Esophagus squamous epithelium (tissue), 5 donors: Measurements from ENCODE around the gene TFF2. TPM values are rescaled to one million over a fixed set of nuclear protein-coding genes. Genes with fewer than 3 reads are reported as not detected.

ENCODE experiments used
- DNase-seq: peaks from one replicate; lab custom pipeline; 2025; lab: John Stamatoyannopoulos, UW
- H3K27ac ChIP-seq, 4 donors: fragments of 200-600 bp; sonication (generic); one replicate each; pipeline ENCODE4 v1.5.1; 2016 to 2019; ENCODE audit warnings: mild to moderate bottlenecking in 1 of 4
- H3K27me3 ChIP-seq, 4 donors: fragments of 200-600 bp; sonication (generic); 1 replicate in 3 of 4; 2 replicates in 1 of 4; pipeline versions ENCODE4 v1.5.1 to v1.6.0; 2017 to 2021; ENCODE audit warnings: antibody characterized with exemption in 1 of 4
- H3K36me3 ChIP-seq, 3 donors: fragments of 200-600 bp; sonication (generic); one replicate each; pipeline ENCODE4 v1.5.1; 2016 to 2019
- H3K4me1 ChIP-seq, 3 donors: fragments of 200-600 bp; sonication (generic); one replicate each; pipeline ENCODE4 v1.5.1; 2017 to 2019
- H3K4me3 ChIP-seq, 4 donors: fragments of 200-600 bp; sonication (generic); 1 replicate in 3 of 4; 2 replicates in 1 of 4; pipeline ENCODE4 v1.5.1; 2016 to 2019; ENCODE audit warnings: mild to moderate bottlenecking in 2 of 4, moderate library complexity in 1 of 4
- H3K9me3 ChIP-seq, 3 donors: fragments of 200-600 bp; sonication (generic); one replicate each; pipeline ENCODE4 v1.5.1; 2016 to 2019
- POLR2A ChIP-seq, 4 donors: fragments of 450-650 bp; IDR thresholded peaks; one replicate each; pipeline ENCODE4 v1.6.1; 2017; ENCODE audit warnings: antibody characterized with exemption in 4 of 4, mild to moderate bottlenecking in 4 of 4, moderate library complexity in 3 of 4
- WGBS, 2 donors: methylation state at CpG; one replicate each; pipeline ENCODE4 v1.1.5; 2018; 5-methylcytosine and 5-hydroxymethylcytosine counted together
- intact Hi-C: fragments of 100-400 bp; cut with DNase I; formaldehyde crosslinking; loops from one replicate; pipeline ENCODE4 v1.15.0; 2022
- total RNA-seq, 4 donors: library from RNA; depleted of rRNA; stranded (reverse); fragments of >200 nt; gene quantifications; one replicate each; pipeline ENCODE4 v1.1.0, GENCODE V29; 2016
- TF ChIP-seq, protein P1 (sequence below), 6 experiments: fragments of 450-650 bp in 4 of 6; fragments of 200-600 bp in 2 of 6; sonication (generic) in 2 of 6; IDR thresholded peaks; one replicate each; pipeline ENCODE4 v1.5.1; 2016 to 2019; ENCODE audit warnings: antibody characterized with exemption in 6 of 6, mild to moderate bottlenecking in 4 of 6, moderate library complexity in 4 of 6
- donor health status: DM: yes; HTN: yes; CAD: no.

The TFF2 gene
- total RNA-seq, 4 donors from 2014 or later = 1.7 TPM; not detected in 3

DNA sequence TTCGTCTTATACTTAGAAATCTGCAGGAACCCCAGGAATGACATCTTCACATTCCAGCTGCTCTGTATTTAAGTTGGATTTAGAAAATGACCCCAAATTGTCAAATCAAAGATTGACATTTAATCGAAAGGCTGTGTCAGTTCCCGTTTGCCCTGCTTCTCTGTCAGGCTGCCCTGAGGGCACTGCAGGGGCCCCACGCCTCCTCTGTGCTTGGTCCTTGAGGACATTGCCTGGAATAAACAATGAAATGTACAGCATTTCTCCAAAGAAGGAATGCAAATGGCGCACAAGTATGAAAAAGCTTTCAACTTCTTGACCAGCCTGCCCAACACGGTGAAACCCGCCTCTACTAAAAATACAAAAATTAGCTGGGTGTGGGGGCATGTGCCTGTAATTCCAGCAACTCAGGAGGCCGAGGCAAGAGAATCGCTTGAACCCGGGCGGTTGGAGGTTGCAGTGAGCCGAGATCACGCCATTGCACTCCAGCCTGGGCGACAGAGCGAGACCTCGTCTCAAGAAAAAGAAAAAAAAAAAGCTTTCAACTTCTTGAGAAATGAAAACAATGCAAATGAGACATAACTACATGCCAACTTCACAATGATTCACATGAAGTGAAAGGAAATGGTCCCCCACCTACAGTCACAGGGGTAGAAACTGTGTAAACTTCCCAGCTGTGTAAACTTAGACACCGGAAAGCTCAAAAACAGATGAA lies 42.1 kb upstream of the TFF2 start:
- Histone ChIP-seq H3K27ac (no peak overlapping the region), H3K4me3 (no peak overlapping the region), H3K27me3 (peaks cover 0 to 53% (median 0%) of the 10 kb centered on the region in 4 donors), H3K36me3 (no peaks in the 10 kb centered on the region), H3K4me1 (no peaks in the 10 kb centered on the region), H3K9me3 (no peaks in the 10 kb centered on the region)
- WGBS, 2 donors = 66 to 68% methylated on average over 17 of the region's 17 CpGs
- no peak for DNase-seq
- intact Hi-C loops = no loop called here
- TF ChIP-seq POLR2A (IDR thresholded peaks at IDR 0.05) = no peak
- TF ChIP-seq, protein P1, sequence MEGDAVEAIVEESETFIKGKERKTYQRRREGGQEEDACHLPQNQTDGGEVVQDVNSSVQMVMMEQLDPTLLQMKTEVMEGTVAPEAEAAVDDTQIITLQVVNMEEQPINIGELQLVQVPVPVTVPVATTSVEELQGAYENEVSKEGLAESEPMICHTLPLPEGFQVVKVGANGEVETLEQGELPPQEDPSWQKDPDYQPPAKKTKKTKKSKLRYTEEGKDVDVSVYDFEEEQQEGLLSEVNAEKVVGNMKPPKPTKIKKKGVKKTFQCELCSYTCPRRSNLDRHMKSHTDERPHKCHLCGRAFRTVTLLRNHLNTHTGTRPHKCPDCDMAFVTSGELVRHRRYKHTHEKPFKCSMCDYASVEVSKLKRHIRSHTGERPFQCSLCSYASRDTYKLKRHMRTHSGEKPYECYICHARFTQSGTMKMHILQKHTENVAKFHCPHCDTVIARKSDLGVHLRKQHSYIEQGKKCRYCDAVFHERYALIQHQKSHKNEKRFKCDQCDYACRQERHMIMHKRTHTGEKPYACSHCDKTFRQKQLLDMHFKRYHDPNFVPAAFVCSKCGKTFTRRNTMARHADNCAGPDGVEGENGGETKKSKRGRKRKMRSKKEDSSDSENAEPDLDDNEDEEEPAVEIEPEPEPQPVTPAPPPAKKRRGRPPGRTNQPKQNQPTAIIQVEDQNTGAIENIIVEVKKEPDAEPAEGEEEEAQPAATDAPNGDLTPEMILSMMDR (IDR thresholded peaks at IDR 0.05) = no peak

DNA sequence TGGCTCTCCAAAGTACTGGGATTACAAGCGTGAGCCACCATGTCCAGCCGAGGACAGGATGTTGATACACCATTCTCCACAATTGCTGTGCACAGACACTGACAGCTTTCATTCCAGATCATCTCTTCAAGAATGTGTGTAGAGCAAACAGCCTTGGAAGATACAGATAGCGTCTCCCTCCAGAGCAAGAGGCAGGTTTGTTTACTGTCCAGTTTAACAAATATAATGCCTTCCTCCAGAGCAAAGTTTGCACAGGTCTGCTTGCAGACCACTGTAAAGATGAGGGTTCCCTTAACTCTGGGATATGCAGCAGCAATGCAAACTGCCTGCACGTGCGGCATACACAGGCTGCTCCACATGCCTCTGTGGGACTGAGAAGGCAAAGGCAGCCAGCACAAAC lies 40.5 kb upstream of the TFF2 start:
- DNase-seq = no peak
- TF ChIP-seq, protein P1 (IDR thresholded peaks at IDR 0.05) = no peak
- TF ChIP-seq POLR2A (IDR thresholded peaks at IDR 0.05) = no peak
- 83 to 95% methylated on average over 3 to 4 of the region's 5 CpGs for WGBS, 2 donors
- Histone ChIP-seq H3K27me3 (peaks cover 0 to 58% (median 0%) of the 10 kb centered on the region in 4 donors), H3K9me3 (no peaks in the 10 kb centered on the region), H3K4me1 (no peaks in the 10 kb centered on the region), H3K36me3 (no peaks in the 10 kb centered on the region), H3K4me3 (no peak overlapping the region), H3K27ac (no peak overlapping the region)
- intact Hi-C loops = no loop called here

DNA sequence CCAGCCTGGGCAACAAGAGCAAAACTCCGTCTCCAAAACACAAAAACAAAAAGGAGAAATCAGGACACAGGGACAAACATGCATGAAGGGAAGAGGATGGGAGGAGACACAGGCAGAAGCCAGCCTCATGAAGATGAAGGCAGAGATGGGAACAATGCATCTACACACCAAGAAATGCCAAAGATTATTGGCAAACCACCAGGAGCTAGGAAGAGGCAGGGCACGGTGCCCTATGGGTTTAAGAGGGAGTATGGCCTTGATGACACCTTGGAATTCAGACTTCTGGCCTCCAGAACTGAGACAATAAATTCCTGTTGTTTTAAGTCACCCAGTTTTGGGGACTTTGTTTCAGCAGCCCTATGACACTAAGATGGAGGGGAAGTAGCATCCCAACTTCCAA lies 39.9 kb upstream of the TFF2 start:
- WGBS, 2 donors = 60 to 71% methylated on average over 2 of the region's 2 CpGs
- H3K27ac ChIP-seq = no peak overlapping the region
- TF ChIP-seq, protein P1 (IDR thresholded peaks at IDR 0.05) = no peak
- no peak for TF ChIP-seq POLR2A (IDR thresholded peaks at IDR 0.05)
- no peaks in the 10 kb centered on the region for H3K36me3 ChIP-seq
- H3K4me1 ChIP-seq = no peaks in the 10 kb centered on the region
- DNase-seq = no peak
- H3K27me3 ChIP-seq = peaks cover 0 to 61% (median 0%) of the 10 kb centered on the region in 4 donors
- no peak overlapping the region for H3K4me3 ChIP-seq
- intact Hi-C loops = no loop called here
- no peaks in the 10 kb centered on the region for H3K9me3 ChIP-seq

DNA sequence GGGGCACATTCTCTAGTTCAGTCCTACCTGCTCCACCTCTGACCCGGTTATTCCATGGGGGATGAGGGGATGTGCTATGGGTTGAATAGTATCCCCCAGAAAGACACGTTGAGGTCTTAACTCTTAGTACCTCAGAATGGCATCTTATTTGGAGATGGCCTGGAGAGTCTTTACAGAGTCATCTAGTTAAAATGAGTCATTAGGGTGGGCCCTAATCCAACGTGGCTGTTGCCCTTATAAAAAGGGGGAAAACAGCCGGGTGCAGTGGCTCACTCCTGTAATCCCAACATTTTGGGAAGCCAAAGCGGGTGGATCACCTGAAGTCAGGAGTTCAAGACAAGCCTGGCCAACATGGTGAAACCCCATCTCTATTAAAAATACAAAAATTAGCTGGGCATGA lies 39.4 kb upstream of the TFF2 start:
- H3K27me3 ChIP-seq = peaks cover 0 to 66% (median 0%) of the 10 kb centered on the region in 4 donors
- WGBS, 2 donors = 41 to 65% methylated on average over 2 to 5 of the region's 5 CpGs
- TF ChIP-seq POLR2A (IDR thresholded peaks at IDR 0.05) = no peak
- TF ChIP-seq, protein P1 (IDR thresholded peaks at IDR 0.05) = no peak
- H3K9me3 ChIP-seq = no peaks in the 10 kb centered on the region
- DNase-seq = no peak
- no peaks in the 10 kb centered on the region for H3K4me1 ChIP-seq
- intact Hi-C loops = no loop called here
- no peak overlapping the region for H3K27ac ChIP-seq
- no peaks in the 10 kb centered on the region for H3K36me3 ChIP-seq
- H3K4me3 ChIP-seq = no peak overlapping the region

DNA sequence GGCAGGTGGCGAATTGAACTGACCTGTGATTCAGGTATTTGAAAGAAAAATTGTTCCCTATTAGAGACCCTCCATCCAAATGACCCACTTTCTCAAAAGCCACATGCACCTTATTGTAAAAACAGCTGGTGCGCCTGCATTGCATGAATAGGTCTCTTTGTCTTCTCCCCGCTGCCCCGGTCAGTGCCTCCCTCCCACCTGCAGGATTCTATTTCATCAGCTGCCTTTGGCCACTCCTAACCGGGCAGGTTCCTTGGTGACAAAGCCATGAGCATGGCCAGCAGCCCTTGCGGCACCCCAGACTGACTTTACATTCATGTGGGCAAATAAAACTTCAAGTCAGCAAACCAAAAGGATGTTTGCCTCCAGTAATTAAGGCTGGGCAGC lies 38.6 kb upstream of the TFF2 start:
- Histone ChIP-seq H3K36me3 (no peaks in the 10 kb centered on the region), H3K4me1 (no peaks in the 10 kb centered on the region), H3K27ac (no peak overlapping the region), H3K9me3 (no peaks in the 10 kb centered on the region), H3K27me3 (peaks cover 0 to 68% (median 0%) of the 10 kb centered on the region in 4 donors), H3K4me3 (no peak overlapping the region)
- WGBS, 2 donors = 69 to 77% methylated on average over 4 to 5 of the region's 6 CpGs
- no peak for DNase-seq
- TF ChIP-seq POLR2A (IDR thresholded peaks at IDR 0.05) = no peak
- TF ChIP-seq, protein P1 (IDR thresholded peaks at IDR 0.05) = no peak
- intact Hi-C loops = no loop called here
